Tibial nerve (tissue), 4 donors: Measurements from ENCODE around the gene CHST14. TPM values are rescaled to one million over a fixed set of nuclear protein-coding genes. Genes with fewer than 3 reads are reported as not detected.

Source experiments
- DNase-seq, 2 donors: peaks; one replicate each; pipeline ENCODE4 v3.0.0-alpha.2; 2019; ENCODE audit warnings: low spot score in 2 of 2
- H3K27ac ChIP-seq, 4 donors: fragments of 200-600 bp; sonication (generic) in 3 of 4; one replicate each; pipeline ENCODE4 v1.5.1; 2017 to 2019; ENCODE audit warnings: mild to moderate bottlenecking in 1 of 4
- H3K27me3 ChIP-seq, 2 donors: fragments of 200-600 bp; sonication (generic) in 1 of 2; one replicate each; pipeline versions ENCODE4 v1.5.1 to v1.6.0; 2017 to 2019
- H3K36me3 ChIP-seq, 3 donors: fragments of 200-600 bp; sonication (generic); one replicate each; pipeline ENCODE4 v1.5.1; 2018 to 2019
- H3K4me1 ChIP-seq, 4 donors: fragments of 200-600 bp; sonication (generic) in 3 of 4; one replicate each; pipeline ENCODE4 v1.5.1; 2017 to 2019
- H3K4me3 ChIP-seq, 4 donors: fragments of 200-600 bp; sonication (generic) in 3 of 4; one replicate each; pipeline ENCODE4 v1.5.1; 2017 to 2019; ENCODE audit warnings: mild to moderate bottlenecking in 1 of 4, moderate library complexity in 1 of 4
- H3K9me3 ChIP-seq, 4 donors: fragments of 200-600 bp; sonication (generic) in 3 of 4; one replicate each; pipeline ENCODE4 v1.5.1; 2017 to 2019
- CTCF ChIP-seq, 5 experiments: fragments of 200-600 bp in 3 of 5; fragments of 450-650 bp in 2 of 5; sonication (generic) in 3 of 5; IDR thresholded peaks; one replicate each; pipeline ENCODE4 v1.5.1; 2016 to 2019; ENCODE audit warnings: antibody characterized with exemption in 5 of 5, mild to moderate bottlenecking in 3 of 5, moderate library complexity in 2 of 5
- EP300 ChIP-seq, 2 donors: sonication (generic); formaldehyde crosslinking; IDR thresholded peaks; one replicate each; pipeline ENCODE4 v1.6.1; 2017; ENCODE audit warnings: antibody characterized with exemption in 2 of 2, mild to moderate bottlenecking in 1 of 2
- POLR2A ChIP-seq, 2 donors: fragments of 450-650 bp; IDR thresholded peaks; one replicate each; pipeline ENCODE4 v1.6.1; 2017; ENCODE audit warnings: antibody characterized with exemption in 2 of 2, mild to moderate bottlenecking in 2 of 2, moderate library complexity in 2 of 2
- WGBS, 2 donors: methylation state at CpG; one replicate each; pipeline ENCODE4 v1.1.5; 2018; 5-methylcytosine and 5-hydroxymethylcytosine counted together
- total RNA-seq, 4 donors: library from RNA; depleted of rRNA; stranded (reverse); fragments of >200 nt; gene quantifications; one replicate each; pipeline ENCODE4 v1.1.0, GENCODE V29; 2016

The CHST14 gene
- total RNA-seq, 4 donors from 2014 or later, result 5.7 to 27.8 (median 15.4) TPM

GRCh38 chr15:40441565-40442531, 28.9 kb upstream of the CHST14 start:
- DNase-seq, result no peak
- Histone ChIP-seq H3K27ac (peak overlapping the region in 3 of 4 donors; percentile 19 to 88 (median 80)), H3K36me3 (no peaks in the 10 kb centered on the region), H3K27me3 (peaks cover 0 to 15% of the 10 kb centered on the region in 2 donors), H3K9me3 (no peaks in the 10 kb centered on the region), H3K4me3 (peak overlapping the region; percentile 78 to 99 (median 96)), H3K4me1 (peaks cover 0 to 69% (median 27%) of the 10 kb centered on the region in 4 donors)
- 1 to 3% methylated on average over 13 to 36 of the region's 119 CpGs for WGBS, 2 donors
- TF ChIP-seq EP300 (IDR thresholded peaks at IDR 0.05) (no peak), POLR2A (IDR thresholded peaks at IDR 0.05) (no peak), CTCF (IDR thresholded peaks at IDR 0.05) (peak in 2 of 5 experiments; percentile 4 to 22)

GRCh38 chr15:40443255-40443654, 27.5 kb upstream of the CHST14 start:
- Histone ChIP-seq H3K36me3 (no peaks in the 10 kb centered on the region), H3K4me1 (peaks cover 0 to 58% (median 23%) of the 10 kb centered on the region in 4 donors), H3K27me3 (peaks cover 0 to under 1% of the 10 kb centered on the region in 2 donors), H3K9me3 (no peaks in the 10 kb centered on the region), H3K4me3 (no peak overlapping the region), H3K27ac (no peak overlapping the region)
- TF ChIP-seq POLR2A (IDR thresholded peaks at IDR 0.05) (no peak), CTCF (IDR thresholded peaks at IDR 0.05) (no peak), EP300 (IDR thresholded peaks at IDR 0.05) (no peak)
- WGBS, 2 donors, result 84 to 87% methylated on average over 4 of the region's 4 CpGs
- DNase-seq, result no peak

- Histone ChIP-seq H3K4me3 (no peak overlapping the region), H3K9me3 (no peaks in the 10 kb centered on the region), H3K27ac (no peak overlapping the region), H3K36me3 (no peaks in the 10 kb centered on the region), H3K27me3 (no peaks in the 10 kb centered on the region), H3K4me1 (peaks cover 0 to 58% (median 23%) of the 10 kb centered on the region in 4 donors)
- 73 to 76% methylated on average over 3 of the region's 3 CpGs for WGBS, 2 donors
- no peak for TF ChIP-seq CTCF (IDR thresholded peaks at IDR 0.05)
- TF ChIP-seq POLR2A (IDR thresholded peaks at IDR 0.05), result no peak
- TF ChIP-seq EP300 (IDR thresholded peaks at IDR 0.05), result no peak
- no peak for DNase-seq
Measured at GRCh38 chr15:40443846-40444245, 26.9 kb upstream of the CHST14 start.

- TF ChIP-seq POLR2A (IDR thresholded peaks at IDR 0.05) (no peak), EP300 (IDR thresholded peaks at IDR 0.05) (no peak)
- Histone ChIP-seq H3K4me1 (peaks cover 0 to 49% (median 21%) of the 10 kb centered on the region in 4 donors), H3K27ac (no peak overlapping the region), H3K9me3 (no peaks in the 10 kb centered on the region), H3K4me3 (no peak overlapping the region), H3K27me3 (no peaks in the 10 kb centered on the region), H3K36me3 (no peaks in the 10 kb centered on the region)
- no peak for DNase-seq
- WGBS, 2 donors, result 72 to 79% methylated on average over 5 of the region's 5 CpGs
Measured at GRCh38 chr15:40444736-40445135, 26.0 kb upstream of the CHST14 start.

GRCh38 chr15:40445421-40445922, 25.3 kb upstream of the CHST14 start:
- H3K9me3 ChIP-seq, result no peaks in the 10 kb centered on the region
- WGBS, 2 donors, result 40 to 41% methylated on average over 9 of the region's 9 CpGs
- no peak for DNase-seq
- H3K4me3 ChIP-seq, result no peak overlapping the region
- peaks cover 0 to 49% (median 16%) of the 10 kb centered on the region in 4 donors for H3K4me1 ChIP-seq
- H3K27ac ChIP-seq, result no peak overlapping the region
- H3K36me3 ChIP-seq, result no peaks in the 10 kb centered on the region
- no peaks in the 10 kb centered on the region for H3K27me3 ChIP-seq
- TF ChIP-seq CTCF (IDR thresholded peaks at IDR 0.05) (no peak), POLR2A (IDR thresholded peaks at IDR 0.05) (no peak), EP300 (IDR thresholded peaks at IDR 0.05) (no peak)
